Endothelial cell of umbilical vein (primary cell): ENCODE results near the gene MS4A1. TPM values are rescaled to one million over a fixed set of nuclear protein-coding genes. Genes with fewer than 3 reads are reported as not detected.

Experiments used
- BruUV-seq: library from RNA; stranded (reverse); fragments of 400-500 nt; replicated peaks from 2 replicates; lab custom pipeline; 2021; lab: Mats Ljungman, UMichigan
- CTCF ChIA-PET: fragments of 300-600, 350-600 bp; sonication (Branson Sonifier 250); formaldehyde crosslinking; loops from one replicate; lab custom pipeline; 2021; ENCODE audit warnings: antibody characterized with exemption, inconsistent platforms; lab: Charles Lee
- POLR2A ChIA-PET: fragments of 300-600, 350-600 bp; sonication (Branson Sonifier 250); formaldehyde crosslinking; loops from one replicate; lab custom pipeline; 2021; ENCODE audit warnings: antibody characterized with exemption, inconsistent platforms; lab: Charles Lee
- DNase-seq: peaks from one replicate; pipeline ENCODE4 v3.0.0-alpha.2; 2011; ENCODE audit warnings: low read depth, low spot score
- FAIRE-seq: peaks from 2 replicates; lab custom pipeline; 2011; peaks lifted over from hg19 to GRCh38; lab: Jason Lieb, UNC
- H2AFZ ChIP-seq: 2 replicates; pipeline ENCODE4 v1.6.0; 2012; ENCODE audit warnings: low read depth, low read length, control low read depth, inconsistent platforms
- H3K27ac ChIP-seq: 2 replicates; pipeline ENCODE4 v1.5.1; 2011; ENCODE audit warnings: low read depth, mild to moderate bottlenecking, control low read depth, low read length, moderate library complexity; ENCODE audit not compliant: insufficient read depth
- H3K27me3 ChIP-seq, 2 experiments: 2 replicates each; pipeline versions ENCODE4 v1.6.0 to v1.6.1; 2011; ENCODE audit warnings: low read length in 2 of 2, mixed read lengths in 1 of 2; ENCODE audit not compliant: control insufficient read depth in 2 of 2, insufficient read depth in 2 of 2
- H3K36me3 ChIP-seq, 2 experiments: 2 replicates in 1 of 2; 3 replicates in 1 of 2; pipeline ENCODE4 v1.5.1; 2011; ENCODE audit warnings: low read length in 2 of 2, mild to moderate bottlenecking in 1 of 2, moderate library complexity in 1 of 2; ENCODE audit not compliant: control insufficient read depth in 2 of 2, insufficient read depth in 2 of 2; ENCODE audit errors: extremely low read depth in 1 of 2
- H3K4me1 ChIP-seq: 3 replicates; pipeline ENCODE4 v1.5.1; 2011; ENCODE audit warnings: mild to moderate bottlenecking, low read length; ENCODE audit not compliant: control insufficient read depth, insufficient read depth; ENCODE audit errors: extremely low read depth
- H3K4me2 ChIP-seq: 2 replicates; pipeline ENCODE4 v1.6.1; 2011; ENCODE audit warnings: low read length, control low read depth, mixed read lengths; ENCODE audit not compliant: insufficient read depth
- H3K4me3 ChIP-seq, 3 experiments: fragments of 200-600 bp in 1 of 3; sonication (generic), shearing (Covaris generic) in 1 of 3; replicated peaks in 1 of 3; 2 replicates each; pipeline ENCODE4 v1.5.1; 2011 to 2016; ENCODE audit warnings: control low read depth in 3 of 3, low read length in 3 of 3, mild to moderate bottlenecking in 2 of 3, inconsistent platforms in 1 of 3, low read depth in 1 of 3, moderate library complexity in 1 of 3; ENCODE audit not compliant: insufficient read depth in 1 of 3
- H3K79me2 ChIP-seq: 2 replicates; pipeline ENCODE4 v1.6.0; 2012; ENCODE audit warnings: low read length, inconsistent platforms; ENCODE audit not compliant: control insufficient read depth, insufficient read depth
- H3K9ac ChIP-seq: replicated peaks from 2 replicates; pipeline ENCODE3; 2011; ENCODE audit warnings: low read length, control low read depth; ENCODE audit not compliant: insufficient read depth; ENCODE audit errors: extremely low read depth
- H3K9me1 ChIP-seq: replicated peaks from 3 replicates; pipeline ENCODE4 v1.6.0; 2011; ENCODE audit warnings: mild to moderate bottlenecking, low read length; ENCODE audit not compliant: control insufficient read depth, insufficient read depth; ENCODE audit errors: extremely low read depth
- H3K9me3 ChIP-seq: replicated peaks from 2 replicates; pipeline ENCODE4 v1.5.1; 2012; ENCODE audit warnings: low read length, inconsistent platforms; ENCODE audit not compliant: control insufficient read depth, insufficient read depth
- H4K20me1 ChIP-seq: replicated peaks from 2 replicates; pipeline ENCODE3; 2011; ENCODE audit warnings: mild to moderate bottlenecking, low read length; ENCODE audit not compliant: control insufficient read depth, insufficient read depth; ENCODE audit errors: extremely low read depth
- CTCF ChIP-seq, 2 donors: IDR thresholded peaks; 1 replicate in 1 of 2; 2 replicates in 1 of 2; pipeline ENCODE4 v1.5.1; 2011; ENCODE audit warnings: low read length in 2 of 2, mild to moderate bottlenecking in 2 of 2, moderate library complexity in 2 of 2, control low read depth in 1 of 2, inconsistent platforms in 1 of 2, low read depth in 1 of 2; ENCODE audit not compliant: insufficient read depth in 1 of 2; ENCODE audit errors: extremely low read depth in 1 of 2
- EZH2 ChIP-seq: IDR thresholded peaks from 2 replicates; pipeline ENCODE4 v1.6.1; 2012; ENCODE audit warnings: borderline replicate concordance, low read depth, mild to moderate bottlenecking, moderate library complexity, low read length, inconsistent platforms; ENCODE audit not compliant: severe bottlenecking
- FOS ChIP-seq: IDR thresholded peaks from 2 replicates; pipeline ENCODE4 v1.6.1; 2011; ENCODE audit warnings: mild to moderate bottlenecking, low read length, moderate library complexity, borderline replicate concordance; ENCODE audit not compliant: insufficient read depth
- GATA2 ChIP-seq: IDR thresholded peaks from 2 replicates; pipeline ENCODE4 v1.7.0; 2011; ENCODE audit warnings: low read depth, mild to moderate bottlenecking, moderate library complexity, mixed read lengths, low read length; ENCODE audit not compliant: insufficient read length, insufficient read depth
- JUN ChIP-seq: IDR thresholded peaks from 2 replicates; pipeline ENCODE4 v1.6.1; 2011; ENCODE audit warnings: borderline replicate concordance, low read depth; ENCODE audit not compliant: insufficient read length, insufficient read depth
- MAX ChIP-seq: IDR thresholded peaks from 2 replicates; pipeline ENCODE4 v1.6.1; 2011; ENCODE audit not compliant: insufficient read depth, insufficient read length
- MYC ChIP-seq: IDR thresholded peaks from one replicate; pipeline ENCODE4 v1.6.1; 2011; ENCODE audit warnings: mild to moderate bottlenecking, low read depth, low read length
- POLR2A ChIP-seq: IDR thresholded peaks from 2 replicates; pipeline ENCODE4 v1.6.1; 2012; ENCODE audit warnings: low read depth, mild to moderate bottlenecking, control low read depth, low read length
- POLR2AphosphoS5 ChIP-seq: IDR thresholded peaks from 2 replicates; pipeline ENCODE4 v1.6.1; 2012; ENCODE audit warnings: low read depth, mild to moderate bottlenecking, control low read depth, low read length, moderate library complexity; ENCODE audit not compliant: insufficient read depth
- dilution Hi-C: fragments of 300-500 bp; cut with MboI; formaldehyde crosslinking; loops from one replicate; pipeline ENCODE4 v1.15.0; 2019; ENCODE audit warnings: low sequenced_read_pairs; ENCODE audit not compliant: extremely low pct_ligation_motif_present
- intact Hi-C: fragments of 100-400 bp; cut with micrococcal nuclease; formaldehyde crosslinking; loops from one replicate; pipeline ENCODE4 v1.10.0; 2022
- polyA plus RNA-seq, 4 experiments: library from polyadenylated mRNA; depleted of rRNA in 3 of 4; stranded (reverse) in 3 of 4; unstranded in 1 of 4; fragments of >200 nt; gene quantifications; 2 replicates each; pipeline versions ENCODE4 v1.2.1 to v1.2.3, GENCODE V29; 2011 to 2012; ENCODE audit warnings: missing spikeins in 1 of 4
- total RNA-seq: library from RNA; stranded (reverse); gene quantifications from 2 replicates; pipeline ENCODE4 v1.2.3, GENCODE V29; 2021

MS4A1 gene
- total and polyA plus RNA-seq, 2 donors (not counting 3 experiments of a cell fraction or from before 2014, with no cell fraction given), result not detected

- H3K9ac ChIP-seq, result no peak within 1 kb of the TSS
- DNase-seq, result no peak
- no TSS peak for BruUV-seq
- dilution Hi-C loops (no loop called here), intact Hi-C loops (no loop called here)
- FAIRE-seq, result no peak
- H3K4me1 ChIP-seq, result no peaks in the 10 kb centered on the region
- H3K27ac ChIP-seq, result no peak within 1 kb of the TSS
- no peak within 1 kb of the TSS for H3K4me2 ChIP-seq
- H3K36me3 ChIP-seq, result no peaks in the 10 kb centered on the region
- H4K20me1 ChIP-seq, result no peaks in the 10 kb centered on the region
- no peak within 1 kb of the TSS for H3K4me3 ChIP-seq
- no peak within 1 kb of the TSS for H2AFZ ChIP-seq
- H3K9me3 ChIP-seq, result no peaks in the 10 kb centered on the region
- H3K27me3 ChIP-seq, result no peaks in the 10 kb centered on the region
- H3K9me1 ChIP-seq, result no peaks in the 10 kb centered on the region
- POLR2A ChIA-PET, result no interaction called here
- TF ChIP-seq GATA2, result no peak
- no peak for TF ChIP-seq FOS
- TF ChIP-seq CTCF (IDR thresholded peaks at IDR 0.05; ENCODE audit: extremely low read depth in 1 of 2, insufficient read depth in 1 of 2, low read depth in 1 of 2, low read length in 2 of 2), result no peak
- TF ChIP-seq POLR2AphosphoS5, result no peak
- no peak for TF ChIP-seq MAX
- no peak for TF ChIP-seq POLR2A
- TF ChIP-seq MYC, result no peak
- no peak for TF ChIP-seq EZH2
- TF ChIP-seq JUN, result no peak
- no peaks in the 10 kb centered on the region for H3K79me2 ChIP-seq
- CTCF ChIA-PET, result no interaction called here
These were observed 26.4 kb upstream of the MS4A1 start, which contains the start of gene MS4A5 for GRCh38 chr11:60429272-60429671. TSS of gene MS4A5 (plus strand) at chr11:60429572. CDS start at chr11:60429675, 103 bp downstream.
